ENCODE data around the gene GTF3C1. TPM values are rescaled to one million over a fixed set of nuclear protein-coding genes. Genes with fewer than 3 reads are reported as not detected.

The GTF3C1 gene
- total RNA-seq, 2 experiments from 2014 or later, result 48.8 to 50.7 TPM

DNA sequence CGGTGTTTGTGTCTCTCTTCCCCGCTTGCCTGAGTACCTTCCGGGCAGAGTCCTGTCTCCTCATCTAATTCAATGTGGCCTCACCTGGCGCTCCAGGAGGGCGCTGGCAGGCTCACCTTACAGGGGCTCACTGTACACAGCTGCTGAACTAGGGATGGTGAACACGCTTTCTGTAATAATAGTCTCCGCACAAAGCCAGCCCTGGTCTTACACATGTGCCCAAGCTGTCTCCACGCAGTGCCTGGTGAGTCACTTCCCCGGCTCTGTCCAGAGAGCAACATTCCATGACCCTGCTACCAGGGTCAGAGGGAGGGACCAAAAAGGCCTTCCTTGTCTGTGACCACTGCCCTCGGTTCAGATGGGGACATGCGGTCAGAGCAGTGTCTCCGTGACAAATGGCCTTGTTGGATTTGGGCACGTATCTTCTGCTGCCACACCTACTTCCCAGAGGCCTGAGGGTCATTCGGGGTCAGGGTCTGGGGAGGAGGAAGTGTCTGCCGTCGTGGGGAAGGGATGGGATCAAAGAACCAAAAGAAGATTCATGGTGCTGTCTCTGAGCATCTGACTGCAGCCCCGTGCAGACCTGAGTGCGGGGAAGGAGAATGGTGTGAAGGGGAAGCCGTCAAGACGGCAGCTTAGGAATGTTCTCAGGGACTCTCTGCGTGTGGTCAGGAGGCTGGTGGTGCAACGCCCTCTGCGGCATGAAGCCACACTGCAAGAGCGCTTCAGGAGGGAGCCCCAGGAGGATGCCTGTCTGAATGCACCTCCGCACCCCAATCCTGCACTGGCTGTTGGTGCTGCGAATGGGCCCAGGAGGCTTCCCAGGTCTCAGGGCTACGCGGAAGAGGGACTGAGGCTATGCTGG lies 78.9 kb downstream of the GTF3C1 start:
- Mint-ChIP-seq H3K4me1 (no peaks in the 10 kb centered on the region), H3K27ac (no peak overlapping the region), H3K27me3 (no peaks in the 10 kb centered on the region), H3K36me3 (ENCODE audit: low read depth) (peaks cover 62% of the 10 kb centered on the region), H3K9me3 (ENCODE audit: low read depth) (no peaks in the 10 kb centered on the region), H3K4me3 (no peak overlapping the region)
- no peak for ATAC-seq
- no peak for DNase-seq
- ChIA-PET CTCF (no interaction called here), POLR2A (no interaction called here)
- intact Hi-C loops (cut with DNase I, micrococcal nuclease), result no loop called here

DNA sequence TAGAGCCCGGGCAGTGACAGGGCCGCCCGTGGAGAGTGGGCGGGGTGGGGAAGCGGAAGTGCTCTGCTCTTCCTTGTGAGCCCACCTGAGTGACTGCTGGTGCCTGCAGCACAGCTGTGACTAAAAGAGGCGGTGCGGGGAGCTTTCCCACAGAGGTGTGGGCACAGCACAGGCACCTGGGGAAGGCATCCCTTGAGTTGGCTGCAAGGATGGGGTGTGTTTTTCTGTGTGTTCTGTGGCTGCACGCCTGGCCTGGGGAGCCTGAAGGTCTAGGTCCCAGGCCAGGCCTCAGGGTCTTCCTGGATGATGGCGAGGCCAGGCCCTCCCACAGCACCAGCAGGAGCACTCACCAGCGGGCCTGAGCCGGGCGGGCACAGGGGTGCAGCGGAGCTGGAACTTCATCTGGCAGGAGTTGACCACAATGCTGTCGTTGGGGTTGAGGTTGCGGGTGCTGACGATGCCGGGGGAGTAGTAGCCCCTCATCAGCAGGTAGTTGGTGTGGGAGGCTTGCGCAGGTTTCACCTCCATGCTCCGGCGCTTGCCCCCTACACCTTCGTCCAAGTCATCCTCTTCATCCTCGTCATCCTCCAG lies 80.7 kb downstream of the GTF3C1 start:
- intact Hi-C loops (cut with DNase I, micrococcal nuclease), result no loop called here
- ChIA-PET POLR2A (no interaction called here), CTCF (interaction anchor here (0.6 kb wide), 1 partner anchor 162 kb away, joined by 3 read pairs; no protein-coding TSS in a partner anchor)
- ATAC-seq, result no peak
- Mint-ChIP-seq H3K36me3 (ENCODE audit: low read depth) (peaks cover 61% of the 10 kb centered on the region), H3K4me1 (peaks cover under 1% of the 10 kb centered on the region), H3K27me3 (no peaks in the 10 kb centered on the region), H3K27ac (no peak overlapping the region), H3K9me3 (ENCODE audit: low read depth) (no peaks in the 10 kb centered on the region), H3K4me3 (no peak overlapping the region)
- no peak for DNase-seq

DNA sequence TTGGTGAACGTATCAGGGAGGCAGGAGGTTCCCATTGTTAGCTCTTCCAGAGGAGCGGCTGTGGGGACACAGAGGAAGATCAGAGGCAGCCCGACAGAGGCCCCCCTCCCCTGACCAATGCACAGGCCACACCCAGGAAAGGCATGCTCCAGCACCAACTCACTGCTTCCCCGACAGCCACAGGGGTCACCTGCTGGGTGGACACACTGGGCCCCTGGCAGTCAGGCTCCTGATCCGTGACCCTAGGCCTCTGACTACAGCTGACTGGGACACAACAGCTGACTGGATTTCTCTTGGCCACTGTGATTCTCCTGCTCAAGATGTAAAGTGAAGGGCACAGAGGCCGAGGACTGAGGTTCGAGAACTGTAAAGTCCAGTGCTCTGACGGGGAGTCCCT lies 84.2 kb downstream of the GTF3C1 start:
- intact Hi-C loops (cut with DNase I, micrococcal nuclease), result no loop called here
- POLR2A ChIA-PET, result no interaction called here
- peaks cover 53% of the 10 kb centered on the region for H3K36me3 Mint-ChIP-seq (ENCODE audit: low read depth)

DNA sequence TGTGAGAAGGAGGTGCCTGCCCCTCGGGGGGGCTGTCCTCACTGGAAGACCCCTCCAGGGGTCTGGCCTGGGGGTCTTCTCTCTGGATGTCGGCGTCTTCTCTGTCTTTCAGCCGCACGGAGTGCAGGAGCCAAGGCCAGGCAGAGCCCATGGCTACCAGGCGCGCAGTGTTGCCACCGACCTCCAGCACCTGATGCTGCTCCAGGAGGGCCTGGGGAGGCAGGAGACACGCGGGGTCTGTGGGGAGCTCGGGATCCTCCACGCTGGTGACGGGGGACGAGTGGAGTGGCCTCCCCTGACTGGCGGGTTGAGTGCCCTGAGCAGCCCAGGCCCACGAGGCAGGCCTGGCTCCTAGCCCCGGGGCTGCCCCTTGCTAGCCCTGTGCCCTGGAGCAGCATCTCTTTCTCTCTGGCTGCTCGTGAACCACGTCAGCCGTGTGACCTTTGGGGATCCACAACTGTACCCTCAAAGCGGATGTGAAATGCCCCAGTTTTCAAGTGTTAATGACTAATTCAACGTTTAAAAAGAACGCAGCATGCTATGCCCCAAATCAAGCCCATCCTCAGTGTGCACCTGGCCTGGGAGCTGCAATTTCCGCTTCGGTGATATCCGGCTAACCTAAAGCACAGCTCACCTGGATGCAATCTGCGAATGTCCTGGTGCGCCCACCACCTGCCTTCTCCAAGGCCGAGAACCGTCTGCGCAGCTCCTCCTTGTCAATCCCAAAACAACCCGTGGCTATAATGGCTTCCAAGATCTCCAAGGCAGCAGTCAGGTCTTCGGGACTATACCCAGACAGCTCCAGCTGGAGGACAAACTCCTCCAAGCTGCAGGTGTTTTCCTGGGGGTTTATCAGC lies 84.9 kb downstream of the GTF3C1 start:
- intact Hi-C loops (cut with DNase I, micrococcal nuclease), result no loop called here
- Mint-ChIP-seq H3K4me1 (peaks cover 10% of the 10 kb centered on the region), H3K4me3 (no peak overlapping the region), H3K27me3 (no peaks in the 10 kb centered on the region), H3K27ac (no peak overlapping the region), H3K9me3 (ENCODE audit: low read depth) (no peaks in the 10 kb centered on the region), H3K36me3 (ENCODE audit: low read depth) (peaks cover 48% of the 10 kb centered on the region)
- DNase-seq (no peak), ATAC-seq (no peak)
- ChIA-PET CTCF (no interaction called here), POLR2A (no interaction called here)

More for the DNA sequence above, 84.2 kb downstream of the GTF3C1 start:
- H3K9me3 Mint-ChIP-seq (ENCODE audit: low read depth), result no peaks in the 10 kb centered on the region
- H3K27me3 Mint-ChIP-seq, result no peaks in the 10 kb centered on the region
- no peak overlapping the region for H3K4me3 Mint-ChIP-seq
- CTCF ChIA-PET, result no interaction called here
- DNase-seq, result no peak
- no peak overlapping the region for H3K27ac Mint-ChIP-seq
- peaks cover 10% of the 10 kb centered on the region for H3K4me1 Mint-ChIP-seq
- no peak for ATAC-seq

DNA sequence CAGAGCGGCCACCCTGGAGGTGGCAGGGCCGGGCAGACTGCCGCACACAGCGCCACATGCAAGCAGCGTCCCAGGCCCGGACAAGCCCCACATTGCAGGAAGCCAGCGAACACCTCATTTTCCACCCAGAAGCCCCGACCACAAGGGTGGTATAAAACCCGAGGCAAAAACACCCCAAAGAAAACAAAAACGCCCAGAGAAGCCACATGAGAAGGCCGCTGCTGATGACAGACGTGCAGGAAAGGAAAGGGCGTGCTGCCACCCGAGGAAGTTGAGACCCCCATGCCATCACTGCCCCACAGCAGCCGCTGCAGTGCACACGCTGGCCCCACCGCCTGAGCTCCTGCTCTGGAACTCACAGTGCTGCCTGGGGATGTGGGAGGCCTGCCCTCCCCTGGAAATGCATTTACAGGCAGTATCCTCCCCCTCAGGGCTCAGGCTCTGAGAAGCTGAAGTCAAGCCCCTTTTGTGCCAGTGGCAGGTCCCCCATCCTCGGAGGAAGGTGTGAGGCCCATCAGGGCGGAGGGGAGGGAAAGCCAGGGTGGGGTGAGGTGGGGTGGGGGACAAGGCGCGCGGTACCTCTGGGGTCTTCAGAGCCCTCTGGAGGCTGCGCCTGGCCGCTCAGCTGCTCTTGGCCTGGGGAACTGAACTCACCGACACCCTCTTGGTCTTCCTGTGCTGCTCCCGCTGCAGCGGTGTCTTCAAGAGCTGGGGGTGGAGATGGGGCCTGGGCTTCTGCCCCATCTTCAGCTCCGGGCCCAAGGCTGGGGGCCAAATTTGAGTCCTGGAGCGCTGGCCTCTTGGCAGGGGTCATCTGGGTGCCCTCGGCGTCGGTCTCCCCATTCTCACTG lies 85.7 kb downstream of the GTF3C1 start:
- Mint-ChIP-seq H3K27ac (peak overlapping the region; percentile 83), H3K4me1 (peaks cover 12% of the 10 kb centered on the region), H3K27me3 (no peaks in the 10 kb centered on the region), H3K36me3 (ENCODE audit: low read depth) (peaks cover 39% of the 10 kb centered on the region), H3K9me3 (ENCODE audit: low read depth) (no peaks in the 10 kb centered on the region), H3K4me3 (no peak overlapping the region)
- peak; percentile 46 for DNase-seq
- intact Hi-C loops (cut with DNase I, micrococcal nuclease), result no loop called here
- ChIA-PET POLR2A (no interaction called here), CTCF (no interaction called here)
- ATAC-seq, result peak; percentile 66

DNA sequence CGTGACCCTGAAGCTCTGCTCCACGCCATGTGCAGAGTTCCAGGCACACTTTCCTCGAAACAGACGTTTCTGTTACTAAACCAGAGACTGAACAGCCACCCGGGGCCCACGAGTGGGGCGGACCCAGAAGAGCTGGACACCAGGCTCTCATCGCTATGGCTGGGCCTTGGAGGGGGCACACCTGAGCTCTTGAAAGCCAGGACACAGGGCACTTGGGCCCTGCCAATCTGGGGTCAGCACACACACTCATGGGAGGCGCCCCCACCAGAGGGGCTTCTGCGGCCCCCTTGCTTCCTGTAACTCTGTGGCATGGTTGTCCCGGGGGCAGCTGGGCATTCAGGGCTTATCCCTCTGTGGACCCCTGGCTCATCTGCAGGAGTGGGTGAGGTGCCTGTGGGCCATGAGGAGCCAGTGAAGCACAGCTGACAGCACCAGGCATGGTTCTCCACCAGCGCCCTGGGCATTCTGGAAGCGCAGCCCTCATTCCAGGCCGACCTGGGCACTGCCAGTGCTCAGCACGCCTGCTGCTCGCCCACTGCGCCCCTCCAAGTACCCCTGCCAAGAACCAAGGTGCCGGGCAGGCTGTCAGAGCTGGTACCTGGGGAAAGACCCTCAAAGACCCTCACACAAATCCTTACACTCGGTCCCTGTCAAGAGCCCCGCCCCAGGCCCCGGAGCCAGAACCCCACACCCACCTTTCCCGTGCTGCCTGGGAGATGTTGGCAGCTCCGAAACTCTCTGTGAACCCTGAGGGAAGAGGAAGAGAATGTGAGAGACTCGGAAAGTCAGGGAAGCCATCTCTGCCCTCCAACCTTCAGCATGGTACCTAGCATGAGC lies 86.6 kb downstream of the GTF3C1 start:
- DNase-seq, result no peak
- intact Hi-C loops (cut with DNase I, micrococcal nuclease), result no loop called here
- H3K9me3 Mint-ChIP-seq (ENCODE audit: low read depth), result no peaks in the 10 kb centered on the region
- no peak overlapping the region for H3K4me3 Mint-ChIP-seq
- ATAC-seq, result no peak
- peaks cover 37% of the 10 kb centered on the region for H3K36me3 Mint-ChIP-seq (ENCODE audit: low read depth)
- peaks cover 12% of the 10 kb centered on the region for H3K4me1 Mint-ChIP-seq
- H3K27me3 Mint-ChIP-seq, result no peaks in the 10 kb centered on the region
- ChIA-PET POLR2A (no interaction called here), CTCF (interaction anchor here (0.9 to 1.9 kb wide), 3 partner anchors 9 to 228 kb away, joined by 3 to 4 read pairs (median 4); no protein-coding TSS in a partner anchor)
- H3K27ac Mint-ChIP-seq, result peak overlapping the region; percentile 83

DNA sequence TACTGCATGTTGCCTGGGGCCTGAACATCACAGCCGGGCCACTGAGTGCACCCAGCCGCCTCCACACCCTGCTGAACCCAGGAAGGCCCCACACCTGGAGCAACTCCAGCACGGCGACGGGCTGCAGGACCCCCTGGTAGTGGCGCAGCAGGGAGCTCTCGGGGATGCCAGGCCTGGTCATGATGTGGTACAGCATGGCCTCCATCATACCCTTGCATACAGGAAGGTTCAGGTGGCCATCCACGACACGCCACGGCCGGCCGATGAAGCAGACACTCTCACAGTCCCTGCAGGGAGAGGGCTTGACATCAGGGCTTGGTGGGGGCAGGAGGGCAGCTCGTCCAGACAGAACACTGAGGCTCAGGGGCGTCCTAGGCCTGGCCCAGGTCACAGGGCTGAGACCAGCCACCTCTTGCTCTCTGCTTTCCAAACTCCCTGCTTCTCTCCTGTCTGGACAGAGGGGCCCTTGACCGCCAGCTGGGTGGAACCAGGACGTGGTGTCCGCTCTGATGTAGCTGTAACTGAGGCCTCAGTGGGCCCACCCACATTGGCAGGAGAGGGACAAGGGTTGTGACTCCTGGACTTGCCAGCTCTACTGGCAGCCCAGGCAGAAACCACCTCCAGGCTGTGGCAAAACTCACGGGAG lies 87.4 kb downstream of the GTF3C1 start:
- peaks cover 14% of the 10 kb centered on the region for H3K4me1 Mint-ChIP-seq
- ChIA-PET CTCF (interaction anchor here (0.9 to 1.9 kb wide), 3 partner anchors 8 to 228 kb away, joined by 3 to 4 read pairs (median 4); no protein-coding TSS in a partner anchor), POLR2A (no interaction called here)
- H3K27ac Mint-ChIP-seq, result no peak overlapping the region
- no peaks in the 10 kb centered on the region for H3K27me3 Mint-ChIP-seq
- no peak overlapping the region for H3K4me3 Mint-ChIP-seq
- H3K9me3 Mint-ChIP-seq (ENCODE audit: low read depth), result no peaks in the 10 kb centered on the region
- DNase-seq (no peak), ATAC-seq (no peak)
- intact Hi-C loops (cut with DNase I, micrococcal nuclease), result no loop called here
- H3K36me3 Mint-ChIP-seq (ENCODE audit: low read depth), result peaks cover 30% of the 10 kb centered on the region

DNA sequence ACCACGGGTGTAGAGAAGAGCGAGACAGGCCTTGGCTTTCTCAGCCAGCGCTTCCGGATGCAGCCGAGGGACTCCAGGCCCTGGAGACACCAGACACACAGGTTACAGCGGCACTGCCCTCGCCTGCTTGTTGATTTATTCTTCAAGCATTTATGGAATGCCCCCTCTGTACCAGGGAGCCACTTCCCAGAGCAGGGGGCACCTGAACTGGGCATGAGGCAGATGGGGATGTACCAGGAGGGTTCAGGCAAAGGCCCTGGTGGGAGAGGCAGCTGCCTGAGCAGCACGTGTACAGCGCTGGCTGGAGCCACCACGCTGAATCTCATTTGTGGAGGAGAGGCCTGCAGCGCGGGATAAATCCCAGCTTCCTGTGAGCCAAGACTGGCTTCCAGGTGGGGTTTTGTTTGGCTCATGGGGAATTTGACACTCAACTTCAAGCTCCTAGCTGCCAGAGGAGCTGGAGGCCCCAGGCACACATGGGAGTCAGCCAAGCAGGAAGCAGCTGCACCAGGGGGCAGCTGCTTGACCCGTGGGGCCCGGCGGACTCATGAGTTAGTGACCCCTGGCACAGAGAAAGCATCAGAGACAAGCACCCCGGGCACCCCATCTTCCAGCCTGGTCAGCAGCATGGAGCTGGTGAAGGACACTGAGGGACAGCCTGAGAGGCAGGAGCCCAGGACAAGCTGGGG lies 88.1 kb downstream of the GTF3C1 start:
- Mint-ChIP-seq H3K9me3 (ENCODE audit: low read depth) (no peaks in the 10 kb centered on the region), H3K27ac (no peak overlapping the region), H3K4me1 (peaks cover 21% of the 10 kb centered on the region), H3K4me3 (no peak overlapping the region), H3K36me3 (ENCODE audit: low read depth) (peaks cover 28% of the 10 kb centered on the region), H3K27me3 (no peaks in the 10 kb centered on the region)
- no peak for ATAC-seq
- ChIA-PET POLR2A (no interaction called here), CTCF (interaction anchor here (0.7 to 1.9 kb wide), 4 partner anchors 10 to 282 kb away, joined by 3 to 4 read pairs (median 4); no protein-coding TSS in a partner anchor)
- intact Hi-C loops (cut with DNase I, micrococcal nuclease), result no loop called here
- no peak for DNase-seq

DNA sequence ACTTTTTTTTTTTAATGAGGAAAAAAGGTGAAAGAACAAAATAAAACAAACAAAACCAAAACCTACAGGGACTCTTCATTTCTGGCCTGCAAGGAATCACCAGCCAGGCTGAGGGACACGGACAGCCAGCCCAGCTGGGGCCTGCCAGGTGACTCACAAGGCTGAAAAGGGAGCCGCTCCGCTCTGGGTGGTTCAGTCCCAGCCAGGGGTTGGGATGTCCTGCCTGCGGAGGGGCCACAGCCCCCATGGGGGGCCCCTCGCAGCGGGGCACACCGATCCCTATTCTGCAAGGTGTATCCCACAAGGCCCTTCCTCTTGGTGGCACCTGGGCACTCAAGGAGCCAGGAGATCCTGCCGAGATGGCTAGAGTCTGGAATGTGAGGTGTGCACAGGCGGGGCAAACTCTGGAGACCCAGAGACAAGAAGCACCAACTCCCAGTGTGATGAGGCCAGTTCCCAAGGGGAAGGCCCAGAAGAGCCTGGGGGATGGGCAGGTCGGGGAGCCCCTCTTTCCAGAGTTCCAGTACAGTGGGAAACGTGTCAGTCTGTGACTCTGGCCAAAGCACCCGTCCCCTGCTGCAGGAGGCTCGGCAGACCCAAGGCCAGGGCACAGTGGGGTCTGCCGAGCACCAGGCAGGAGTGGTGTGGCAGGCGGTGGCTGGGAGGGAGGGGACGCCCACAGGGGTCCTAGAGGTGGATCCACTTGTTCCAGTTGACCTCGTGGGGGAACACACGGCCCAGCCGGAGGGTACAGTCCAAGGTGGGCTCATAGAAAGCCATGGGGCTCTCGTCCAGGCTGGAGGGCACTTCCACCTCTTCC lies 88.8 kb downstream of the GTF3C1 start:
- no peaks in the 10 kb centered on the region for H3K9me3 Mint-ChIP-seq (ENCODE audit: low read depth)
- peaks cover 28% of the 10 kb centered on the region for H3K4me1 Mint-ChIP-seq
- CTCF ChIA-PET, result interaction anchor here (0.7 to 1.4 kb wide), 3 partner anchors 88 to 308 kb away, joined by 3 to 4 read pairs (median 3); no protein-coding TSS in a partner anchor
- intact Hi-C loops (cut with DNase I, micrococcal nuclease), result no loop called here
- no peak overlapping the region for H3K4me3 Mint-ChIP-seq
- ATAC-seq (no peak), DNase-seq (no peak)
- POLR2A ChIA-PET, result interaction anchor here (0.7 kb wide), 1 partner anchor 34 kb away, joined by 4 read pairs; no protein-coding TSS in a partner anchor
- H3K36me3 Mint-ChIP-seq (ENCODE audit: low read depth), result peaks cover 21% of the 10 kb centered on the region
- H3K27ac Mint-ChIP-seq, result no peak overlapping the region
- H3K27me3 Mint-ChIP-seq, result no peaks in the 10 kb centered on the region
